Ishikawa (cell line): ENCODE data around the gene NAV2.

Experiments
- CEBPB ChIP-seq: IDR thresholded peaks from 2 replicates; pipeline ENCODE4 v1.6.1; 2012
- CREB1 ChIP-seq: IDR thresholded peaks from 2 replicates; pipeline ENCODE4 v1.6.1; 2012; ENCODE audit warnings: low read depth
- EGR1 ChIP-seq: IDR thresholded peaks from 2 replicates; pipeline ENCODE4 v1.6.1; 2012
- EP300 ChIP-seq: IDR thresholded peaks from 2 replicates; pipeline ENCODE4 v1.6.1; 2012; ENCODE audit warnings: borderline replicate concordance
- FOXM1 ChIP-seq: IDR thresholded peaks from 2 replicates; pipeline ENCODE4 v1.6.1; 2012; ENCODE audit warnings: low read depth, borderline replicate concordance
- MAX ChIP-seq: IDR thresholded peaks from 2 replicates; pipeline ENCODE4 v1.6.1; 2012
- NFIC ChIP-seq: IDR thresholded peaks from 2 replicates; pipeline ENCODE4 v1.6.1; 2012
- RAD21 ChIP-seq: IDR thresholded peaks from 2 replicates; pipeline ENCODE4 v1.6.1; 2012; ENCODE audit warnings: low read depth
- REST ChIP-seq: IDR thresholded peaks from 2 replicates; pipeline ENCODE4 v1.6.1; 2012; ENCODE audit warnings: low read depth, mild to moderate bottlenecking
- TAF1 ChIP-seq: IDR thresholded peaks from 2 replicates; pipeline ENCODE4 v1.6.1; 2012; ENCODE audit warnings: low read depth, mild to moderate bottlenecking
- TCF12 ChIP-seq: IDR thresholded peaks from 2 replicates; pipeline ENCODE4 v1.6.1; 2012; ENCODE audit warnings: low read depth
- TEAD4 ChIP-seq: IDR thresholded peaks from 2 replicates; pipeline ENCODE4 v1.6.1; 2012
- USF1 ChIP-seq: IDR thresholded peaks from 2 replicates; pipeline ENCODE4 v1.6.1; 2012
- YY1 ChIP-seq: IDR thresholded peaks from 2 replicates; pipeline ENCODE4 v1.6.1; 2012; ENCODE audit warnings: low read depth
- ZBTB7A ChIP-seq: IDR thresholded peaks from 2 replicates; pipeline ENCODE4 v1.6.1; 2012; ENCODE audit warnings: low read depth

Gene NAV2

GRCh38 chr11:19812710-19813109 is 100.1 kb downstream of the NAV2 start:
- TF ChIP-seq TAF1 = no peak
- no peak for TF ChIP-seq FOXM1

- TF ChIP-seq CREB1 = no peak
- no peak for TF ChIP-seq EGR1
- no peak for TF ChIP-seq RAD21
- no peak for TF ChIP-seq TAF1
- no peak for TF ChIP-seq ZBTB7A
- TF ChIP-seq NFIC = no peak
- TF ChIP-seq USF1 = no peak
- no peak for TF ChIP-seq YY1
Measured at GRCh38 chr11:19813158-19813879, 100.7 kb downstream of the NAV2 start.

- TF ChIP-seq RAD21 = peak; percentile 27
- no peak for TF ChIP-seq MAX
Measured at GRCh38 chr11:19814421-19814820, 101.8 kb downstream of the NAV2 start.

- no peak for TF ChIP-seq ZBTB7A
- no peak for TF ChIP-seq CEBPB
- no peak for TF ChIP-seq TCF12
- no peak for TF ChIP-seq NFIC
- no peak for TF ChIP-seq RAD21
- TF ChIP-seq REST = no peak
Measured at GRCh38 chr11:19816040-19816439, 103.4 kb downstream of the NAV2 start.

GRCh38 chr11:19816817-19817216 is 104.2 kb downstream of the NAV2 start:
- TF ChIP-seq RAD21 = no peak
- no peak for TF ChIP-seq CEBPB
- TF ChIP-seq REST = no peak
- TF ChIP-seq CREB1 = no peak
- TF ChIP-seq USF1 = no peak
- no peak for TF ChIP-seq TCF12
- TF ChIP-seq FOXM1 = no peak
- no peak for TF ChIP-seq YY1
- no peak for TF ChIP-seq TAF1
- TF ChIP-seq MAX = no peak
- no peak for TF ChIP-seq EP300
- TF ChIP-seq EGR1 = no peak
- no peak for TF ChIP-seq ZBTB7A
- no peak for TF ChIP-seq TEAD4
- TF ChIP-seq NFIC = no peak

- TF ChIP-seq FOXM1 (no peak), CEBPB (no peak), EGR1 (no peak), TEAD4 (no peak), USF1 (no peak), EP300 (no peak), MAX (no peak), ZBTB7A (no peak), TAF1 (no peak), CREB1 (no peak), TCF12 (no peak), NFIC (no peak), YY1 (no peak), REST (no peak)
Measured at GRCh38 chr11:19817265-19817851, 104.7 kb downstream of the NAV2 start.
